Stimulated activated CD8-positive, alpha-beta memory T cell treated with anti-CD3 and anti-CD28 coated beads, Interleukin-7, amount 100 ng/mL, for 1 hour (primary cell): ENCODE results near the gene DNAJC21.
"Not testable (repeated sequence)": the region's sequence is repeated elsewhere in the genome, so short reads cannot be mapped to it uniquely, and the experiment has no call there.

ENCODE experiments used
- DNase-seq, 2 donors: peaks; one replicate each; pipeline ENCODE4 v3.0.0-alpha.2; 2020; ENCODE audit warnings: low read depth in 2 of 2

The DNAJC21 gene

GRCh38 chr5:34923256-34923655 is 6.1 kb upstream of the DNAJC21 start:
- DNase-seq = not testable (repeated sequence)

- no peak for DNase-seq
These were observed 5.5 kb upstream of the DNAJC21 start for GRCh38 chr5:34923694-34924461.

GRCh38 chr5:34924462-34924765 is 4.9 kb upstream of the DNAJC21 start:
- DNase-seq = no peak

GRCh38 chr5:34926318-34926888 is 3.0 kb upstream of the DNAJC21 start:
- DNase-seq = no peak

GRCh38 chr5:34927785-34928184 is 1.6 kb upstream of the DNAJC21 start:
- DNase-seq = no peak

- DNase-seq = no peak
These were observed 1.1 kb upstream of the DNAJC21 start for GRCh38 chr5:34928267-34928666.

GRCh38 chr5:34929720-34930461 is 532 bp downstream of the DNAJC21 start:
- peak; percentile 52 to 55 for DNase-seq

- DNase-seq = no peak
These were observed 1.1 kb downstream of the DNAJC21 start for GRCh38 chr5:34930462-34930844.

- no peak for DNase-seq
These were observed 1.5 kb downstream of the DNAJC21 start for GRCh38 chr5:34930870-34931269.

- DNase-seq = no peak
These were observed 3.6 kb downstream of the DNAJC21 start for GRCh38 chr5:34932947-34933346.

GRCh38 chr5:34941936-34942335 is 12.6 kb downstream of the DNAJC21 start:
- no peak for DNase-seq

- no peak for DNase-seq
These were observed 14.7 kb downstream of the DNAJC21 start for GRCh38 chr5:34944044-34944443.

- no peak for DNase-seq
These were observed 15.2 kb downstream of the DNAJC21 start for GRCh38 chr5:34944460-34945047.

GRCh38 chr5:34957321-34957720 is 28.0 kb downstream of the DNAJC21 start:
- DNase-seq = no peak

GRCh38 chr5:34957857-34958690 is 28.7 kb downstream of the DNAJC21 start:
- no peak for DNase-seq

GRCh38 chr5:34959323-34959722 is 30.0 kb downstream of the DNAJC21 start:
- no peak for DNase-seq

GRCh38 chr5:34967540-34967939 is 38.2 kb downstream of the DNAJC21 start:
- DNase-seq = no peak

- no peak for DNase-seq
These were observed 38.9 kb downstream of the DNAJC21 start for GRCh38 chr5:34968258-34968657.

GRCh38 chr5:34970552-34970951 is 41.2 kb downstream of the DNAJC21 start:
- no peak for DNase-seq

GRCh38 chr5:34971655-34972054 is 42.3 kb downstream of the DNAJC21 start:
- not testable (repeated sequence) for DNase-seq

GRCh38 chr5:34976347-34976746 is 47.0 kb downstream of the DNAJC21 start:
- DNase-seq = no peak
